Right ventricle myocardium inferior (tissue), 1 donor: ENCODE results near the gene STOML1. TPM values are rescaled to one million over a fixed set of nuclear protein-coding genes. Genes with fewer than 3 reads are reported as not detected.
"Not testable (repeated sequence)": the region's sequence is repeated elsewhere in the genome, so short reads cannot be mapped to it uniquely, and the experiment has no call there.

Experiments
- ATAC-seq: fragments of 200-7000 bp; cut with Tn5 transposase; one replicate; pipeline ENCODE4 v1.9.1; 2020; ENCODE audit warnings: mild to moderate bottlenecking, moderate library complexity
- DNase-seq: peaks from one replicate; pipeline ENCODE4 v3.0.0; 2021; ENCODE audit errors: missing footprints
- intact Hi-C: fragments of 100-400 bp; cut with DNase I; formaldehyde crosslinking; loops from one replicate; pipeline ENCODE4 v1.11.0; 2022
- total RNA-seq: library from RNA; stranded (reverse); fragmentation: NEBNext Ultra II Directional; extraction: Animal tissue kit (Norgen Biotek cat#: 25700); gene quantifications from one replicate; pipeline ENCODE4 v1.2.1, GENCODE V29; 2021
- donor health status: DM: no; HTN: yes; CAD: no; lungs with severe emphysema.

STOML1 gene
- total RNA-seq, 1 donor from 2014 or later: 31.2 TPM

- ATAC-seq, DNase-seq: not testable (repeated sequence)
- intact Hi-C loops: loop anchor here (10.0 kb wide), 2 partner anchors 159 to 339 kb away; partner anchors contain the start of gene ISLR2
These were observed 16.5 kb downstream of the STOML1 start for GRCh38 chr15:73975440-73976125.

GRCh38 chr15:73973683-73974200, 18.4 kb downstream of the STOML1 start:
- ATAC-seq, DNase-seq: not testable (repeated sequence)
- intact Hi-C loops: loop anchor here (2.0 to 10.0 kb wide), 3 partner anchors 63 to 341 kb away; partner anchors contain the start of gene ISLR2

DNA sequence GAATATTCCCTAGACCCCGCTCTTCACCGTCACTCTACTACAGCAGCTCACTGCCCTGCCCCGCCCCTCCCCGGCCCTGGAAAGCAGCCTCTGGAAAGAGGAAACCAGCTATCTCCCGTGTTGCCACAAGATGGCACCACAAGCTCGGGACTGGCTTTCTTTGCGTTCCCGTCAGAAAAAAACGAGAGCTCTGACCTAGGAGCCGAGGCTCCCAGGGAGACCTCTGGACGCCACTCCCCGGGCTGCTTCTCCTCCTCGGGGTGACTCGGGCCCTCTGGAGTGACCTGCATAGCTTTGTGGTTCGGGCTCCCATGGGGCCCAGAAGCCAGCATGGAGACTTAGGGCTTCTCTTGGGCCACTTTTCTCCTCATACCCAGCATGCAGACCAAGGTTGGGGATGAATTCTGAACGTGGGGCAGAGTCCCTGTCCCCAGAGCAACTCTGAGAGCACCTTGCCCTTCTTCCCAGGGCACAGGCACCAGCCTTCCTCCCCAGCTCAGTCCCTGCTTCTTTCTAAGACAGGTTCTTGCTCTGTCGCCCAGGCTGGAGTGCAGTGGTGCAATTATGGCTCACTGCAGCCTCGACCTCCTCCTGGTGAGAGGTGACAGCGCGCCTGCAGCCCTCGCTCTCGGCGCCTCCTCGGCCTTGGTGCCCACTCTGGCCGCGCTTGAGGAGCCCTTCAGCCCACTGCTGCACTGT, 19.0 kb downstream of the STOML1 start:
- DNase-seq (peak; percentile 89), ATAC-seq (peak; percentile 92)
- intact Hi-C loops: loop anchor here (2.0 to 10.0 kb wide), 3 partner anchors 64 to 342 kb away; partner anchors contain the start of gene ISLR2

GRCh38 chr15:73969151-73969759, 22.8 kb downstream of the STOML1 start:
- intact Hi-C loops: no loop called here
- no peak for DNase-seq
- ATAC-seq: no peak

GRCh38 chr15:73968461-73968860, 23.6 kb downstream of the STOML1 start:
- intact Hi-C loops: no loop called here
- ATAC-seq: no peak
- no peak for DNase-seq

- DNase-seq: no peak
- intact Hi-C loops: loop anchor here (2.0 kb wide), 1 partner anchor 91 kb away; no protein-coding TSS in a partner anchor
- no peak for ATAC-seq
These were observed 26.4 kb downstream of the STOML1 start for GRCh38 chr15:73965758-73966113.

DNA sequence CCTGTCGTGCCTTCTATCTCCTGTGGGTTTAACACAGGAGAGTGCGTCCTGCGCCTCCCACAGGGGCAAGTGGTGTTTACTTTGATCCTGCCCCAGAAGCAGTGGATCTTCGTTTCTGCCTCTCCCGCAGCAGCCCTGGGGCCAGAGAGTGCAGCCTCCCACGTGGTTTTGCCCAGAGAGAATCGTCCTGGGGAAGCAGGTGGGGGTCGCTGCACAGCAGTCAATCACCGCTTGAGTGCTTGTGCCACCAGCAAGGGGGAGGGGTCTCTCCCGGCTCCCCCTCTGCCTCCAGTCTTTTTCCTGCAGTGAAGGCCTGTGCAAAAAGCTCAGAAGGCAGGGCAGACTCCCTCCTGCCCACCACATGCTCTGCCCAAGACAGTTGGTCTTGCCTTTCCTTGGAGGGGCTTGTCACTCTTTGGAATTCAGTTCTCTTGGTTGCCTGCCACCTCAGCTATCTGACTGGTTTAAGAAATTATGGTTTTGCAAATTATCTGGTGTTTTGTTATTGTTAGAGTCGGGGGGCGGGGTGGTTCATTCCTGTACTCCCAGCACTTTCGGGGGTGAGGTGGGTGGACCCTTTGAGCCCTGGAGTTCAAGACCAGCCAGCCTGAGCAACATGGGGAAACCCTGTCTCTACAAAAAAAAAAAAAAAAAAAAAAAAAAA, 26.9 kb downstream of the STOML1 start:
- DNase-seq (no peak), ATAC-seq (peak; percentile 5)
- intact Hi-C loops: loop anchor here (2.0 kb wide), 1 partner anchor 90 kb away; no protein-coding TSS in a partner anchor

- DNase-seq (peak; percentile 86), ATAC-seq (peak; percentile 93)
- intact Hi-C loops: loop anchor here (1.0 to 2.0 kb wide), 2 partner anchors 13 to 90 kb away; no protein-coding TSS in a partner anchor
These were observed 27.4 kb downstream of the STOML1 start for GRCh38 chr15:73964736-73965093.

DNA sequence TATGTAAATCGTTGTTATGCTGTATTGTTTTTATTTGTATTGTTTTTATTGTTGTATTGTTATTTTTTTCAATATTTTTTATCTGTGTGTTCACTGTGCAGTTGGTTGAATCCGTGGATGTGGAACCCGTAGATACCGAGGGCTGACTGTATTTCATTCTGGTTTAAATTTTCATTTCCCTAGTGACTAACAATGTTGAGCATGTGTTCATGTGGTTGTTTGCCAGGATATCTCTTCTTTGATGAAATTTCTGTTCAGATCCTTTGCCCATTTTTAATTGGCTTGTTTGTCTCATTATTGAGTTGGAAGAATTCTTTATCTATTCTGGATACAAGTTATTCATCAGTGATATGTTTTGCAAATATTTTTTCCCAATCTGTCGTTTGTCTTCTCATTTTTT, 29.7 kb downstream of the STOML1 start:
- intact Hi-C loops: no loop called here
- DNase-seq (no peak), ATAC-seq (no peak)

DNA sequence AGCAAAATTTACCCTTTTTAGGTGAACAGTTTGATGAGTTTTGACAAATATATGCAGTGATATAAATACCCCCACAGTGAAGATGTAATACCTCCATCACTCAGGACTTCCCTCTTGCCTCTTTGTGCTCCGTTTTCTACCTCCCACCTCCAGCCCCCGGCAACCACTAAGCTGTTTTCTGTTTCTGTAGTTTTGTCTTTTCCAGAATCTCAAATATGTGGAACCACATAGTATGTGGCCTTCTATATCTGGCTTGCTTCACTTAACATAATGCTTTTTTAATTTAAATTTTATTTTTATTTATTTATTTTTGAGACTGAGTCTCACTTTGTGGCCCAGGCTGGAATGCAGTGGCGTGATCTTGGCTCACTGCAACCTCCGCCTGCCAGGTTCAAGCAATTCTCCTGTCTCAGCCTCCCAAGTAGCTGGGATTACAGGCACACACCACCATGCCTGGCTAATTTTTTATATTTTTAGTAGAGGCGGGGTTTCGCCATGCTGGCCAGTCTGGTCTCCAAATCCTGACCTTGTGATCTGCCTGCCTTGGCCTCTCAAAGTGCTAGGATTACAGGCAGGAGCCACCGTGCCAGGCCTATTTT, 31.5 kb downstream of the STOML1 start:
- DNase-seq, ATAC-seq, intact Hi-C loops: not testable (repeated sequence)

GRCh38 chr15:73959801-73960200, 32.3 kb downstream of the STOML1 start:
- intact Hi-C loops: no loop called here
- no peak for DNase-seq
- ATAC-seq: no peak

DNA sequence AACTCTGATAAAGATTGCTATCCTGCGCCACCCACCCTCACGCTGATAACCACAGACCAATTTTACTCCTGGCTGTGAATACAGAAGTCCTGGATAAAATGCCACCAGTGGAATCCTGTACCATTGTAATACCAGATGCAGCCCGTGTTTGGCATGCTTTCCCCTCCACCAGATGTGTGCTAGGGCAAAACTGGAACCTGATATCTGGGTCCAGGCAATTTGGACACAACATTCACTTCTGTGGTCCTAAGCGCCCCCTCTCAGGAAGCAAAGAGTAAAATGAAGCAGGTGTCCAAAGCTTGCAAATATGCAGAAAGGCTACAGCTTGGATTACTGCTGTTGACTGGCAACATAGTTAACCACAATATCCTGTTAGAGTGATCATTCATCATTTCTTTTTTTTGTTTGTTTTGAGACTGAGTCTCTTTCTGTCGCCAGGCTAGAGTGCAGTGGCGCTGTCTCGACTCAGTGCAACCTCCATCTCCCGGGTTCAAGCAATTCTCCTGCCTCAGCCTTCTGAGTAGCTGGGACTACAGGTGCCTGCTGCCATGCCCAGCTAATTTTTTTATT, 33.0 kb downstream of the STOML1 start:
- DNase-seq (no peak), ATAC-seq (no peak)
- intact Hi-C loops: no loop called here

DNA sequence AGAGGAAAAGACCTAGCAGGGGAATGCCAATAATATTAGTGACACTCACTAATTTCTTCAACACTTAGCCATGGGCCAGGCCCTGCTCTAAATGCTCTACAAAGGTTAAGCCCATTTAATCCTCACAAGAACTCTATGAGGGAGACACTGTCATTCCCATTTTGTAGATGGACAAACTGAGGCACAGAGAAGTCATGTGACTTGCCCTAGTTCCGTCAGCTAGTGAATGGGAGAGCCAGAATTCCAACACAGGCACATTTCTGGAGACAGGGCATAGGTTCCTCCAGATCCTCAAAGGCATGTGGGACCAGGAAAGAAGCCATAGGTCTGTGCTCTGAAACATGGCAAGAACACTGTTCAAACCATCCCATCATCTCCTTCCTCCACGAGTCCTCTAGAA, 34.3 kb downstream of the STOML1 start:
- DNase-seq: no peak
- ATAC-seq: no peak
- intact Hi-C loops: no loop called here

- DNase-seq (no peak), ATAC-seq (no peak)
- intact Hi-C loops: no loop called here
These were observed 34.8 kb downstream of the STOML1 start for GRCh38 chr15:73957276-73957675.

DNA sequence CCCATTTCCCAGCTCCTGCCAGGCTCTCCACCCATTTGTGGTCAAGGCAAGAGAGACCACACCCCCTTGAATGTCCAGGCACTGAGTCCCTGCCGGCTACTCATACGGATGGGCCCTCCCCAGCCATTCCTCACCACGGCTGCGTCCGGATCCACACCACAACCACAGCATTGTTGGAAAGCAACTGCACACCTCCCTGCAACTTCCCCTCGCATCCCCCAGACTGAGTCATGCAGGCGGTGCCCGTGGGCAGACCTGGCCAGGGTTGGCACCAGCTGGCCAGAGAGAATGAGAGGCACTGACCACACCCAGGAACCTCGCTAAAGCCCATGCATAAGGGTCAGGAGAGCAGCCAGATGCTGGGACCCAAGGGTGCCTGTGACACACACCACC, 35.4 kb downstream of the STOML1 start:
- DNase-seq: no peak
- ATAC-seq: no peak
- intact Hi-C loops: no loop called here

- no peak for DNase-seq
- no peak for ATAC-seq
- intact Hi-C loops: no loop called here
These were observed 36.0 kb downstream of the STOML1 start for GRCh38 chr15:73955861-73956742.

DNA sequence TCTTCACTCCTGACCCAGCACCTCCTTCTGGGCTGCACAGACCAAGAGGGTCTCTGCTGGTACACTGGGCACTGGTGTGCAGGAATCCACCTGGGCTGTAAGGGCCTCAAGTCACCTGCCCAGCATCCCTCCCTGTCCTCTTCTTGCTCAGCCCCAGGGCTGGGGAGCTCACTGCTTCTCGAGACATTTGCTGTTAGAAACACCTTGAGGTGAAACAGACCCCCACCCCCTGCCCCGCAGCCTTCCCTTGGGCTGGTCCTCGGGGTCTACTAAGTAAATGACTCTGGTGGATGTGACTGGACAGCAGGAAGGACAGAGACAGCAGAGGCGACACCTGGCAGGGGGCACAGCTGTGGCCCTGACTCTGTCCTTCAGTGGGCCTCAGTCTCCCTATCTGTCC, 36.8 kb downstream of the STOML1 start:
- ATAC-seq (no peak), DNase-seq (no peak)
- intact Hi-C loops: no loop called here
